HepG2 (cell line): ENCODE data around the gene PKD2L1. TPM values are rescaled to one million over a fixed set of nuclear protein-coding genes. Genes with fewer than 3 reads are reported as not detected.
A peak's percentile ranks its signal among the peaks of the same experiment; 100 is the strongest.

Source experiments
- CCDC6 ChIP-seq: sonication (generic); formaldehyde crosslinking; IDR thresholded peaks from 2 replicates; pipeline ENCODE4 v1.8.1; 2022; ENCODE audit warnings: mild to moderate bottlenecking, missing genetic modification reagents, moderate library complexity
- LCORL ChIP-seq, 2 experiments: fragments of 450-650 bp in 1 of 2; sonication (generic) in 1 of 2; formaldehyde crosslinking in 1 of 2; IDR thresholded peaks; 2 replicates each; pipeline versions ENCODE4 v1.5.0 to v1.6.1; 2017 to 2020; ENCODE audit warnings: antibody characterized with exemption in 1 of 2, missing genetic modification reagents in 1 of 2
- MAX ChIP-seq: IDR thresholded peaks from 2 replicates; pipeline ENCODE4 v1.6.1; 2012; ENCODE audit warnings: inconsistent platforms
- MTA3 ChIP-seq: sonication (generic); formaldehyde crosslinking; IDR thresholded peaks from 2 replicates; pipeline ENCODE4 v1.4.0; 2020; ENCODE audit warnings: missing genetic modification reagents
- MXD3 ChIP-seq: IDR thresholded peaks from 2 replicates; pipeline ENCODE4 v1.6.1; 2016; ENCODE audit warnings: mild to moderate bottlenecking, missing biosample characterization, missing genetic modification reagents
- MXI1 ChIP-seq: IDR thresholded peaks from 3 replicates; pipeline ENCODE4 v1.6.1; 2012; ENCODE audit warnings: low read depth, low read length, inconsistent platforms, borderline replicate concordance
- NBN ChIP-seq: fragments of 450-650 bp; conservative IDR thresholded peaks from 2 replicates; pipeline ENCODE4 v1.6.1; 2017
- NONO ChIP-seq, 2 experiments: fragments of 450-650 bp in 1 of 2; sonication (generic) in 1 of 2; formaldehyde crosslinking in 1 of 2; IDR thresholded peaks in 1 of 2; conservative IDR thresholded peaks in 1 of 2; 2 replicates each; pipeline versions ENCODE4 v1.6.1 to v1.8.0; 2017 to 2022; ENCODE audit warnings: mild to moderate bottlenecking in 1 of 2, missing genetic modification reagents in 1 of 2, moderate library complexity in 1 of 2
- POGK ChIP-seq: sonication (generic); formaldehyde crosslinking; conservative IDR thresholded peaks from 2 replicates; pipeline ENCODE4 v1.8.0; 2022; ENCODE audit warnings: mild to moderate bottlenecking, moderate library complexity, missing genetic modification reagents
- POLR2AphosphoS5 ChIP-seq: IDR thresholded peaks from 2 replicates; pipeline ENCODE4 v1.6.1; 2012; ENCODE audit warnings: low read depth, low read length
- RAD21 ChIP-seq: fragments of 450-650 bp; formaldehyde crosslinking; IDR thresholded peaks from 2 replicates; pipeline ENCODE4 v1.5.0; 2020; ENCODE audit warnings: mild to moderate bottlenecking
- RARA ChIP-seq: IDR thresholded peaks from 2 replicates; pipeline ENCODE4 v1.6.1; 2016; ENCODE audit warnings: missing genetic modification reagents, missing compliant biosample characterization
- RFX1 ChIP-seq: fragments of 450-650 bp; IDR thresholded peaks from 2 replicates; pipeline ENCODE4 v1.6.1; 2017
- SALL1 ChIP-seq: sonication (generic); formaldehyde crosslinking; IDR thresholded peaks from 2 replicates; pipeline ENCODE4 v1.8.0; 2022; ENCODE audit warnings: mild to moderate bottlenecking, missing genetic modification reagents
- TEAD3 ChIP-seq: optimal IDR thresholded peaks from 2 replicates; pipeline ENCODE3; 2016; ENCODE audit warnings: borderline replicate concordance
- THRA ChIP-seq: sonication (generic); formaldehyde crosslinking; IDR thresholded peaks from 2 replicates; pipeline ENCODE4 v1.4.0; 2020; ENCODE audit warnings: missing genetic modification reagents, borderline replicate concordance
- U2AF1 ChIP-seq: fragments of 200-400 bp; formaldehyde crosslinking; optimal IDR thresholded peaks from 2 replicates; pipeline ENCODE3; 2017; ENCODE audit warnings: mild to moderate bottlenecking, low read depth, low read length
- ZNF253 ChIP-seq: sonication (generic); formaldehyde crosslinking; IDR thresholded peaks from 2 replicates; pipeline ENCODE4 v1.8.0; 2022; ENCODE audit warnings: mild to moderate bottlenecking, missing genetic modification reagents, borderline replicate concordance
- ZNF33A ChIP-seq: sonication (generic); formaldehyde crosslinking; IDR thresholded peaks from 2 replicates; pipeline ENCODE4 v1.5.1; 2020; ENCODE audit warnings: missing genetic modification reagents, mild to moderate bottlenecking, moderate library complexity, borderline replicate concordance
- ZNF460 ChIP-seq: sonication (generic); formaldehyde crosslinking; IDR thresholded peaks from 2 replicates; pipeline ENCODE4 v1.5.1; 2020; ENCODE audit warnings: missing genetic modification reagents, mild to moderate bottlenecking, borderline replicate concordance
- ZNF484 ChIP-seq: sonication (generic); formaldehyde crosslinking; IDR thresholded peaks from 2 replicates; pipeline ENCODE4 v1.5.1; 2020; ENCODE audit warnings: mild to moderate bottlenecking, low read depth, missing genetic modification reagents, borderline replicate concordance
- ZNF556 ChIP-seq: sonication (generic); formaldehyde crosslinking; IDR thresholded peaks from 2 replicates; pipeline ENCODE4 v1.4.0; 2020; ENCODE audit warnings: mild to moderate bottlenecking, missing genetic modification reagents, borderline replicate concordance
- ZSCAN20 ChIP-seq: sonication (generic); formaldehyde crosslinking; IDR thresholded peaks from 2 replicates; pipeline ENCODE4 v1.4.0; 2020; ENCODE audit warnings: missing genetic modification reagents, mild to moderate bottlenecking, borderline replicate concordance
- ZSCAN9 ChIP-seq: IDR thresholded peaks from 2 replicates; pipeline ENCODE4 v1.6.1; 2016; ENCODE audit warnings: borderline replicate concordance
- polyA plus RNA-seq, 8 experiments: library from polyadenylated mRNA; depleted of rRNA in 3 of 8; stranded (reverse) in 7 of 8; unstranded in 1 of 8; fragments of >200 nt; fragmentation: Illumina TruSeq in 4 of 8; extraction: Trizol in 4 of 8; gene quantifications; 2 replicates each; pipeline versions ENCODE4 v1.2.1 to v1.2.3, GENCODE V29; 2011 to 2016; ENCODE audit warnings: low read depth in 4 of 8, missing spikeins in 1 of 8, mixed read lengths in 1 of 8; ENCODE audit not compliant: insufficient read depth in 1 of 8
- total RNA-seq, 5 experiments: library from RNA; depleted of rRNA; stranded (reverse); fragments of >200 nt; fragmentation: Illumina TruSeq; extraction: Trizol; gene quantifications; 2 replicates each; pipeline ENCODE4 v1.2.3, GENCODE V29; 2016; ENCODE audit warnings: low read depth in 1 of 5
- TF ChIP-seq, protein P1 (sequence below): sonication (generic); formaldehyde crosslinking; IDR thresholded peaks from 2 replicates; pipeline ENCODE4 v1.5.0; 2020; ENCODE audit warnings: missing genetic modification reagents

PKD2L1 gene
- total and polyA plus RNA-seq, 2 of the 13 experiments (the other 11 are each of a cell fraction or from before 2014, with no cell fraction given), result 0.07 to 0.15 TPM

DNA sequence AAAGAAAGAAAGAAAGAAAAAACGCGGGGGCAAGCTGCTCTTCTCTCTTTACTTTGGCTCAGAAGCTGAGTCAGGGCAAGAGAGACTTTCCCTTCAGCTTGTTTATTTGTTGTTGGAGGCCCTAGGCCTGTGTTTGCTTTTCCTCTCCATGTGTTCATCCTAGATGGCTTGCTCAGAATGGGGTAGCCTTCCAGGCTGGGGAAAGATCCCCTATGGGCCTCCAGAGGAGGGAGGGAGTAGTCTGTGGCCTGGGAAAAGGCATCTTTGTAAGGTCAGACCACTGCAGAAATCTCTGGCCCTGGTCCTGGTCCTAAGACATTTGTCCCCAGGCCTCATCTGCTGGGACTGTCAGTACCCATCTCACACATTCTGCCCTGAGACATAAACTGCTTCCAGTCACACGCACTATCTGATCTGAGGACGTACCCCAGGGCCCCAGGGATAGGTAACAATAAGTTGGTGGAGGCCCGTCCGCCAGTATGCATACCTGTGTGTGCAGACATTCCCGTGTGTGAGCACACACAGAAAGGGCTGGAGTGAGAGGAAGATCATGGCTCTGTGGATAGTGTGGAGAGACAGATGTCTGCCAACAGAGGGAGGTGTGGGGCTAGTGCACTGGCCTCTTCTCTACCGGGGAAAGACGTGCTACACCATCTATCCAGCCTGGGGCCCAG, 12.1 kb upstream of the PKD2L1 start (continued):
- TF ChIP-seq THRA (0 out of 2 replicates have a peak, but pooled peaks have one; percentile 18), MTA3 (CRISPR knock-in tag) (no peak), ZNF460 (CRISPR knock-in tag) (peak; percentile 37; the same call in 1 of the 2 replicates), U2AF1 (no peak), NBN (no peak), POGK (CRISPR knock-in tag) (peak; percentile 34; the same call in 1 of the 2 replicates), RARA (CRISPR knock-in tag) (peak; percentile 40), CCDC6 (CRISPR knock-in tag) (no peak), NONO (IDR thresholded peaks at IDR 0.05) (no peak), NONO (CRISPR knock-in tag; conservative IDR thresholded peaks at IDR 0.05) (peak; percentile 64; the same call in 1 of the 2 replicates), TEAD3 (CRISPR knock-in tag) (peak; percentile 96), MXI1 (peak; percentile 63; the same call in 1 of the 3 replicates), SALL1 (CRISPR knock-in tag) (peak; percentile 72; the same call in 1 of the 2 replicates), ZNF33A (CRISPR knock-in tag) (no peak; the same call in 1 of the 2 replicates), MXD3 (no peak), ZNF556 (CRISPR knock-in tag) (0 out of 2 replicates have a peak, but pooled peaks have one; percentile 25), RAD21 (peak; percentile 90), RFX1 (no peak), MAX (peak; percentile 54; the same call in 1 of the 2 replicates), ZNF253 (CRISPR knock-in tag) (0 out of 2 replicates have a peak, but pooled peaks have one; percentile 16), ZSCAN9 (CRISPR knock-in tag) (peak; percentile 10), ZSCAN20 (CRISPR knock-in tag) (no peak), POLR2AphosphoS5 (peak; percentile 31; the same call in 1 of the 2 replicates), ZNF484 (CRISPR knock-in tag) (no peak), LCORL (IDR thresholded peaks at IDR 0.05) (no peak), LCORL (CRISPR knock-in tag; IDR thresholded peaks at IDR 0.05) (peak; percentile 46; the same call in 1 of the 2 replicates)
- TF ChIP-seq, protein P1, sequence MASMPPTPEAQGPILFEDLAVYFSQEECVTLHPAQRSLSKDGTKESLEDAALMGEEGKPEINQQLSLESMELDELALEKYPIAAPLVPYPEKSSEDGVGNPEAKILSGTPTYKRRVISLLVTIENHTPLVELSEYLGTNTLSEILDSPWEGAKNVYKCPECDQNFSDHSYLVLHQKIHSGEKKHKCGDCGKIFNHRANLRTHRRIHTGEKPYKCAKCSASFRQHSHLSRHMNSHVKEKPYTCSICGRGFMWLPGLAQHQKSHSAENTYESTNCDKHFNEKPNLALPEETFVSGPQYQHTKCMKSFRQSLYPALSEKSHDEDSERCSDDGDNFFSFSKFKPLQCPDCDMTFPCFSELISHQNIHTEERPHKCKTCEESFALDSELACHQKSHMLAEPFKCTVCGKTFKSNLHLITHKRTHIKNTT (CRISPR knock-in tag), result no peak
